Activated naive CD4-positive, alpha-beta T cell treated with anti-CD3 and anti-CD28 coated beads, Interleukin-2, amount 10 ng/mL, durations not matched to agents 5 hours and 36 hours (primary cell): ENCODE measurements around the gene PLN. TPM values are rescaled to one million over a fixed set of nuclear protein-coding genes. Genes with fewer than 3 reads are reported as not detected.

ENCODE experiments used
- total RNA-seq, 2 experiments: library from RNA; stranded (reverse); gene quantifications; one replicate each; pipeline ENCODE4 v1.2.3, GENCODE V29; 2021

PLN gene
- total RNA-seq: not detected

GRCh38 chr6:118548136-118548535 is at the start of gene PLN:
PLN (plus strand) TSS chr6:118548296; CDS start chr6:118558922, 10,626 bp downstream.

Other genes with a start within 250 kb of the PLN start
- 10 to 100 TPM; 53.4 to 55.4 TPM for gene CEP85L, start 103.3 kb downstream of the PLN start, total RNA-seq